Endothelial cell of umbilical vein (primary cell): Measurements from ENCODE around the gene PNCK. TPM values are rescaled to one million over a fixed set of nuclear protein-coding genes. Genes with fewer than 3 reads are reported as not detected.

ENCODE experiments used
- BruUV-seq: library from RNA; stranded (reverse); fragments of 400-500 nt; replicated peaks from 2 replicates; lab custom pipeline; 2021; lab: Mats Ljungman, UMichigan
- CTCF ChIA-PET: fragments of 300-600, 350-600 bp; sonication (Branson Sonifier 250); formaldehyde crosslinking; loops from one replicate; lab custom pipeline; 2021; ENCODE audit warnings: antibody characterized with exemption, inconsistent platforms; lab: Charles Lee
- POLR2A ChIA-PET: fragments of 300-600, 350-600 bp; sonication (Branson Sonifier 250); formaldehyde crosslinking; loops from one replicate; lab custom pipeline; 2021; ENCODE audit warnings: antibody characterized with exemption, inconsistent platforms; lab: Charles Lee
- DNase-seq: peaks from one replicate; pipeline ENCODE4 v3.0.0-alpha.2; 2011; ENCODE audit warnings: low read depth, low spot score
- FAIRE-seq: peaks from 2 replicates; lab custom pipeline; 2011; peaks lifted over from hg19 to GRCh38; lab: Jason Lieb, UNC
- H2AFZ ChIP-seq: 2 replicates; pipeline ENCODE4 v1.6.0; 2012; ENCODE audit warnings: low read depth, low read length, control low read depth, inconsistent platforms
- H3K27ac ChIP-seq: 2 replicates; pipeline ENCODE4 v1.5.1; 2011; ENCODE audit warnings: low read depth, mild to moderate bottlenecking, control low read depth, low read length, moderate library complexity; ENCODE audit not compliant: insufficient read depth
- H3K27me3 ChIP-seq, 2 experiments: 2 replicates each; pipeline versions ENCODE4 v1.6.0 to v1.6.1; 2011; ENCODE audit warnings: low read length in 2 of 2, mixed read lengths in 1 of 2; ENCODE audit not compliant: control insufficient read depth in 2 of 2, insufficient read depth in 2 of 2
- H3K36me3 ChIP-seq, 2 experiments: 2 replicates in 1 of 2; 3 replicates in 1 of 2; pipeline ENCODE4 v1.5.1; 2011; ENCODE audit warnings: low read length in 2 of 2, mild to moderate bottlenecking in 1 of 2, moderate library complexity in 1 of 2; ENCODE audit not compliant: control insufficient read depth in 2 of 2, insufficient read depth in 2 of 2; ENCODE audit errors: extremely low read depth in 1 of 2
- H3K4me1 ChIP-seq: 3 replicates; pipeline ENCODE4 v1.5.1; 2011; ENCODE audit warnings: mild to moderate bottlenecking, low read length; ENCODE audit not compliant: control insufficient read depth, insufficient read depth; ENCODE audit errors: extremely low read depth
- H3K4me2 ChIP-seq: 2 replicates; pipeline ENCODE4 v1.6.1; 2011; ENCODE audit warnings: low read length, control low read depth, mixed read lengths; ENCODE audit not compliant: insufficient read depth
- H3K4me3 ChIP-seq, 3 experiments: fragments of 200-600 bp in 1 of 3; sonication (generic), shearing (Covaris generic) in 1 of 3; replicated peaks in 1 of 3; 2 replicates each; pipeline ENCODE4 v1.5.1; 2011 to 2016; ENCODE audit warnings: control low read depth in 3 of 3, low read length in 3 of 3, mild to moderate bottlenecking in 2 of 3, inconsistent platforms in 1 of 3, low read depth in 1 of 3, moderate library complexity in 1 of 3; ENCODE audit not compliant: insufficient read depth in 1 of 3
- H3K79me2 ChIP-seq: 2 replicates; pipeline ENCODE4 v1.6.0; 2012; ENCODE audit warnings: low read length, inconsistent platforms; ENCODE audit not compliant: control insufficient read depth, insufficient read depth
- H3K9ac ChIP-seq: replicated peaks from 2 replicates; pipeline ENCODE3; 2011; ENCODE audit warnings: low read length, control low read depth; ENCODE audit not compliant: insufficient read depth; ENCODE audit errors: extremely low read depth
- H3K9me1 ChIP-seq: replicated peaks from 3 replicates; pipeline ENCODE4 v1.6.0; 2011; ENCODE audit warnings: mild to moderate bottlenecking, low read length; ENCODE audit not compliant: control insufficient read depth, insufficient read depth; ENCODE audit errors: extremely low read depth
- H3K9me3 ChIP-seq: replicated peaks from 2 replicates; pipeline ENCODE4 v1.5.1; 2012; ENCODE audit warnings: low read length, inconsistent platforms; ENCODE audit not compliant: control insufficient read depth, insufficient read depth
- H4K20me1 ChIP-seq: replicated peaks from 2 replicates; pipeline ENCODE3; 2011; ENCODE audit warnings: mild to moderate bottlenecking, low read length; ENCODE audit not compliant: control insufficient read depth, insufficient read depth; ENCODE audit errors: extremely low read depth
- CTCF ChIP-seq, 2 donors: IDR thresholded peaks; 1 replicate in 1 of 2; 2 replicates in 1 of 2; pipeline ENCODE4 v1.5.1; 2011; ENCODE audit warnings: low read length in 2 of 2, mild to moderate bottlenecking in 2 of 2, moderate library complexity in 2 of 2, control low read depth in 1 of 2, inconsistent platforms in 1 of 2, low read depth in 1 of 2; ENCODE audit not compliant: insufficient read depth in 1 of 2; ENCODE audit errors: extremely low read depth in 1 of 2
- EZH2 ChIP-seq: IDR thresholded peaks from 2 replicates; pipeline ENCODE4 v1.6.1; 2012; ENCODE audit warnings: borderline replicate concordance, low read depth, mild to moderate bottlenecking, moderate library complexity, low read length, inconsistent platforms; ENCODE audit not compliant: severe bottlenecking
- FOS ChIP-seq: IDR thresholded peaks from 2 replicates; pipeline ENCODE4 v1.6.1; 2011; ENCODE audit warnings: mild to moderate bottlenecking, low read length, moderate library complexity, borderline replicate concordance; ENCODE audit not compliant: insufficient read depth
- GATA2 ChIP-seq: IDR thresholded peaks from 2 replicates; pipeline ENCODE4 v1.7.0; 2011; ENCODE audit warnings: low read depth, mild to moderate bottlenecking, moderate library complexity, mixed read lengths, low read length; ENCODE audit not compliant: insufficient read length, insufficient read depth
- JUN ChIP-seq: IDR thresholded peaks from 2 replicates; pipeline ENCODE4 v1.6.1; 2011; ENCODE audit warnings: borderline replicate concordance, low read depth; ENCODE audit not compliant: insufficient read length, insufficient read depth
- MAX ChIP-seq: IDR thresholded peaks from 2 replicates; pipeline ENCODE4 v1.6.1; 2011; ENCODE audit not compliant: insufficient read depth, insufficient read length
- MYC ChIP-seq: IDR thresholded peaks from one replicate; pipeline ENCODE4 v1.6.1; 2011; ENCODE audit warnings: mild to moderate bottlenecking, low read depth, low read length
- POLR2A ChIP-seq: IDR thresholded peaks from 2 replicates; pipeline ENCODE4 v1.6.1; 2012; ENCODE audit warnings: low read depth, mild to moderate bottlenecking, control low read depth, low read length
- POLR2AphosphoS5 ChIP-seq: IDR thresholded peaks from 2 replicates; pipeline ENCODE4 v1.6.1; 2012; ENCODE audit warnings: low read depth, mild to moderate bottlenecking, control low read depth, low read length, moderate library complexity; ENCODE audit not compliant: insufficient read depth
- dilution Hi-C: fragments of 300-500 bp; cut with MboI; formaldehyde crosslinking; loops from one replicate; pipeline ENCODE4 v1.15.0; 2019; ENCODE audit warnings: low sequenced_read_pairs; ENCODE audit not compliant: extremely low pct_ligation_motif_present
- intact Hi-C: fragments of 100-400 bp; cut with micrococcal nuclease; formaldehyde crosslinking; loops from one replicate; pipeline ENCODE4 v1.10.0; 2022
- polyA plus RNA-seq, 4 experiments: library from polyadenylated mRNA; depleted of rRNA in 3 of 4; stranded (reverse) in 3 of 4; unstranded in 1 of 4; fragments of >200 nt; gene quantifications; 2 replicates each; pipeline versions ENCODE4 v1.2.1 to v1.2.3, GENCODE V29; 2011 to 2012; ENCODE audit warnings: missing spikeins in 1 of 4
- total RNA-seq: library from RNA; stranded (reverse); gene quantifications from 2 replicates; pipeline ENCODE4 v1.2.3, GENCODE V29; 2021

Gene PNCK
- total and polyA plus RNA-seq, 2 donors (not counting 3 experiments of a cell fraction or from before 2014, with no cell fraction given) = 0.12 TPM; not detected in 1

- dilution Hi-C loops = no loop called here
Measured at GRCh38 chrX:153646620-153647373, 26.8 kb downstream of the PNCK start, which contains the start of gene DUSP9. TSS of gene DUSP9 (plus strand) at chrX:153647203. CDS start at chrX:153647954, 751 bp downstream.

More at GRCh38 chrX:153646620-153647373, 26.8 kb downstream of the PNCK start, which contains the start of gene DUSP9:
- DNase-seq (peak; percentile 17), FAIRE-seq (peak; percentile 65)
- Histone ChIP-seq H3K36me3 (no peaks in the 10 kb centered on the region), H3K4me1 (no peaks in the 10 kb centered on the region), H3K27ac (no peak within 1 kb of the TSS), H4K20me1 (no peaks in the 10 kb centered on the region), H3K9ac (no peak within 1 kb of the TSS), H3K79me2 (no peaks in the 10 kb centered on the region), H2AFZ (no peak within 1 kb of the TSS), H3K9me3 (no peaks in the 10 kb centered on the region), H3K9me1 (no peaks in the 10 kb centered on the region), H3K4me2 (no peak within 1 kb of the TSS), H3K4me3 (no peak within 1 kb of the TSS), H3K27me3 (peaks cover 48 to 50% of the 10 kb centered on the region in 2 experiments)
- no TSS peak for BruUV-seq
- intact Hi-C loops = no loop called here
- ChIA-PET POLR2A (no interaction called here), CTCF (interaction anchor here (0.6 to 2.8 kb wide), 4 partner anchors 10 to 37 kb away, joined by 3 to 11 read pairs (median 4); no protein-coding TSS in a partner anchor)
- TF ChIP-seq MAX (no peak), FOS (no peak), JUN (no peak), CTCF (IDR thresholded peaks at IDR 0.05; ENCODE audit: extremely low read depth in 1 of 2, insufficient read depth in 1 of 2, low read depth in 1 of 2, low read length in 2 of 2) (no peak), POLR2A (no peak), GATA2 (no peak), POLR2AphosphoS5 (no peak), MYC (no peak), EZH2 (no peak)
